HG02938 (cell line): ENCODE measurements around the gene PREX1.

Experiments
- ATAC-seq: cut with Tn5 transposase; IDR thresholded peaks from one replicate; pipeline ENCODE4 v1.9.1; 2021; ENCODE audit warnings: mild to moderate bottlenecking, moderate library complexity; ENCODE audit not compliant: unreplicated experiment

PREX1 gene

GRCh38 chr20:48722002-48722731, 105.6 kb downstream of the PREX1 start:
- no peak for ATAC-seq

GRCh38 chr20:48721324-48722001, 106.3 kb downstream of the PREX1 start:
- no peak for ATAC-seq

GRCh38 chr20:48720256-48720985, 107.4 kb downstream of the PREX1 start:
- ATAC-seq, result no peak

GRCh38 chr20:48719598-48720255, 108.1 kb downstream of the PREX1 start:
- no peak for ATAC-seq

GRCh38 chr20:48718786-48719578, 108.8 kb downstream of the PREX1 start:
- no peak for ATAC-seq

GRCh38 chr20:48717680-48718223, 110.0 kb downstream of the PREX1 start:
- no peak for ATAC-seq

GRCh38 chr20:48717095-48717672, 110.6 kb downstream of the PREX1 start:
- no peak for ATAC-seq

GRCh38 chr20:48716541-48716940, 111.3 kb downstream of the PREX1 start:
- ATAC-seq, result no peak

- ATAC-seq, result no peak
Observed at GRCh38 chr20:48716086-48716485, 111.7 kb downstream of the PREX1 start.

GRCh38 chr20:48714764-48715163, 113.0 kb downstream of the PREX1 start:
- no peak for ATAC-seq

GRCh38 chr20:48711696-48712464, 115.9 kb downstream of the PREX1 start:
- peak; percentile 12 for ATAC-seq

- ATAC-seq, result no peak
Observed at GRCh38 chr20:48711044-48711428, 116.8 kb downstream of the PREX1 start.

GRCh38 chr20:48710341-48711043, 117.3 kb downstream of the PREX1 start:
- ATAC-seq, result no peak

- ATAC-seq, result no peak
Observed at GRCh38 chr20:48709744-48710143, 118.1 kb downstream of the PREX1 start.

- no peak for ATAC-seq
Observed at GRCh38 chr20:48709058-48709691, 118.6 kb downstream of the PREX1 start.

- ATAC-seq, result no peak
Observed at GRCh38 chr20:48708630-48709029, 119.2 kb downstream of the PREX1 start.

- no peak for ATAC-seq
Observed at GRCh38 chr20:48708116-48708515, 119.7 kb downstream of the PREX1 start.
